ENCODE data around the gene MOBP. TPM values are rescaled to one million over a fixed set of nuclear protein-coding genes. Genes with fewer than 3 reads are reported as not detected.

MOBP gene
- total RNA-seq, 1 donor from 2014 or later, result not detected

- TF ChIP-seq CTCF (IDR thresholded peaks at IDR 0.05; ENCODE audit: partially characterized antibody, unreplicated experiment), result no peak
- DNase-seq, result no peak
- peaks cover 1% of the 10 kb centered on the region for H3K4me1 Mint-ChIP-seq (ENCODE audit: low read depth, unreplicated experiment)
- no peak overlapping the region for H3K27ac Mint-ChIP-seq (ENCODE audit: unreplicated experiment)
- H3K36me3 Mint-ChIP-seq (ENCODE audit: unreplicated experiment), result no peaks in the 10 kb centered on the region
- no peaks in the 10 kb centered on the region for H3K27me3 Mint-ChIP-seq (ENCODE audit: unreplicated experiment)
- no peaks in the 10 kb centered on the region for H3K9me3 Mint-ChIP-seq (ENCODE audit: unreplicated experiment)
- no peak overlapping the region for H3K4me3 Mint-ChIP-seq (ENCODE audit: unreplicated experiment)
These were observed 33.8 kb upstream of the MOBP start for GRCh38 chr3:39433642-39434041.

- H3K4me3 Mint-ChIP-seq (ENCODE audit: unreplicated experiment), result no peak overlapping the region
- DNase-seq, result no peak
- no peak overlapping the region for H3K27ac Mint-ChIP-seq (ENCODE audit: unreplicated experiment)
- TF ChIP-seq CTCF (IDR thresholded peaks at IDR 0.05; ENCODE audit: partially characterized antibody, unreplicated experiment), result no peak
- no peaks in the 10 kb centered on the region for H3K9me3 Mint-ChIP-seq (ENCODE audit: unreplicated experiment)
- peaks cover 1% of the 10 kb centered on the region for H3K4me1 Mint-ChIP-seq (ENCODE audit: low read depth, unreplicated experiment)
- no peaks in the 10 kb centered on the region for H3K36me3 Mint-ChIP-seq (ENCODE audit: unreplicated experiment)
- no peaks in the 10 kb centered on the region for H3K27me3 Mint-ChIP-seq (ENCODE audit: unreplicated experiment)
These were observed 32.9 kb upstream of the MOBP start for GRCh38 chr3:39434574-39434973.

GRCh38 chr3:39435006-39435748, 32.3 kb upstream of the MOBP start:
- H3K36me3 Mint-ChIP-seq (ENCODE audit: unreplicated experiment), result no peaks in the 10 kb centered on the region
- H3K27ac Mint-ChIP-seq (ENCODE audit: unreplicated experiment), result no peak overlapping the region
- no peak for TF ChIP-seq CTCF (IDR thresholded peaks at IDR 0.05; ENCODE audit: partially characterized antibody, unreplicated experiment)
- H3K4me1 Mint-ChIP-seq (ENCODE audit: low read depth, unreplicated experiment), result peaks cover 1% of the 10 kb centered on the region
- no peak for DNase-seq
- no peaks in the 10 kb centered on the region for H3K9me3 Mint-ChIP-seq (ENCODE audit: unreplicated experiment)
- no peaks in the 10 kb centered on the region for H3K27me3 Mint-ChIP-seq (ENCODE audit: unreplicated experiment)
- no peak overlapping the region for H3K4me3 Mint-ChIP-seq (ENCODE audit: unreplicated experiment)

GRCh38 chr3:39438880-39439279, 28.6 kb upstream of the MOBP start:
- Mint-ChIP-seq H3K27ac (ENCODE audit: unreplicated experiment) (no peak overlapping the region), H3K4me3 (ENCODE audit: unreplicated experiment) (no peak overlapping the region), H3K36me3 (ENCODE audit: unreplicated experiment) (no peaks in the 10 kb centered on the region), H3K27me3 (ENCODE audit: unreplicated experiment) (no peaks in the 10 kb centered on the region), H3K4me1 (ENCODE audit: low read depth, unreplicated experiment) (peaks cover 1% of the 10 kb centered on the region), H3K9me3 (ENCODE audit: unreplicated experiment) (no peaks in the 10 kb centered on the region)
- DNase-seq, result no peak
- TF ChIP-seq CTCF (IDR thresholded peaks at IDR 0.05; ENCODE audit: partially characterized antibody, unreplicated experiment), result no peak

- no peak overlapping the region for H3K4me3 Mint-ChIP-seq (ENCODE audit: unreplicated experiment)
- no peak for DNase-seq
- TF ChIP-seq CTCF (IDR thresholded peaks at IDR 0.05; ENCODE audit: partially characterized antibody, unreplicated experiment), result no peak
These were observed 27.2 kb upstream of the MOBP start for GRCh38 chr3:39440316-39440715.

More at GRCh38 chr3:39440316-39440715, 27.2 kb upstream of the MOBP start:
- Mint-ChIP-seq H3K36me3 (ENCODE audit: unreplicated experiment) (no peaks in the 10 kb centered on the region), H3K27me3 (ENCODE audit: unreplicated experiment) (no peaks in the 10 kb centered on the region), H3K9me3 (ENCODE audit: unreplicated experiment) (no peaks in the 10 kb centered on the region), H3K4me1 (ENCODE audit: low read depth, unreplicated experiment) (peaks cover 1% of the 10 kb centered on the region), H3K27ac (ENCODE audit: unreplicated experiment) (no peak overlapping the region)

All from glutamatergic neuron (in vitro differentiated cells).